MM.1S (cell line): ENCODE measurements around the gene C17orf107.

Source experiments
- DNase-seq: peaks from one replicate; pipeline ENCODE4 v3.0.0-alpha.2; 2015
- H2AFZ ChIP-seq: fragments of 300-600 bp; sonication (generic); 2 replicates; pipeline ENCODE4 v1.6.0; 2016; ENCODE audit warnings: antibody characterized with exemption, low read length
- H3F3A ChIP-seq: fragments of 300-600 bp; sonication (generic); 2 replicates; pipeline ENCODE4 v1.6.1; 2016; ENCODE audit warnings: mild to moderate bottlenecking, antibody characterized with exemption, low read length, moderate library complexity, mixed read lengths; ENCODE audit not compliant: insufficient read depth
- H3K27ac ChIP-seq: fragments of 300-600 bp; sonication (generic); 2 replicates; pipeline ENCODE4 v1.5.1; 2016; ENCODE audit warnings: mild to moderate bottlenecking, low read length
- H3K27me3 ChIP-seq: fragments of 300-600 bp; sonication (generic); replicated peaks from 2 replicates; pipeline ENCODE4 v1.6.0; 2016; ENCODE audit warnings: low read length; ENCODE audit not compliant: insufficient read depth
- H3K36me3 ChIP-seq: fragments of 300-600 bp; sonication (generic); replicated peaks from 2 replicates; pipeline ENCODE4 v1.6.1; 2016; ENCODE audit warnings: mild to moderate bottlenecking, low read length, mixed read lengths; ENCODE audit not compliant: insufficient read depth
- H3K4me1 ChIP-seq: fragments of 300-600 bp; sonication (generic); 2 replicates; pipeline ENCODE4 v1.6.1; 2016; ENCODE audit warnings: low read length, mixed read lengths
- H3K4me2 ChIP-seq: fragments of 300-600 bp; sonication (generic); 2 replicates; pipeline ENCODE4 v1.6.0; 2016; ENCODE audit warnings: low read depth, low read length
- H3K4me3 ChIP-seq: fragments of 300-600 bp; sonication (generic); 2 replicates; pipeline ENCODE4 v1.5.1; 2016; ENCODE audit warnings: low read length, mixed read lengths
- H3K79me2 ChIP-seq: fragments of 300-600 bp; sonication (generic); 2 replicates; pipeline ENCODE4 v1.6.1; 2016; ENCODE audit warnings: mixed run types, low read length, mixed read lengths
- H3K9ac ChIP-seq: fragments of 300-600 bp; sonication (generic); 2 replicates; pipeline ENCODE4 v1.6.1; 2016; ENCODE audit warnings: low read length, mixed read lengths
- H3K9me2 ChIP-seq: fragments of 300-600 bp; sonication (generic); replicated peaks from 2 replicates; pipeline ENCODE4 v1.6.1; 2016; ENCODE audit warnings: mild to moderate bottlenecking, low read length, mixed read lengths; ENCODE audit not compliant: insufficient read depth
- H3K9me3 ChIP-seq: fragments of 300-600 bp; sonication (generic); replicated peaks from 2 replicates; pipeline ENCODE4 v1.6.1; 2016; ENCODE audit warnings: mild to moderate bottlenecking, low read length, mixed read lengths; ENCODE audit not compliant: insufficient read depth
- H4K20me1 ChIP-seq: fragments of 300-600 bp; sonication (generic); 2 replicates; pipeline ENCODE4 v1.6.1; 2016; ENCODE audit warnings: mild to moderate bottlenecking, low read length, moderate library complexity, mixed read lengths; ENCODE audit not compliant: insufficient read depth
- CTCF ChIP-seq: fragments of 300-600 bp; sonication (generic); IDR thresholded peaks from 2 replicates; pipeline ENCODE4 v1.5.1; 2016; ENCODE audit warnings: antibody characterized with exemption, low read length, mixed read lengths
- EZH2 ChIP-seq: fragments of 300-600 bp; sonication (generic); optimal IDR thresholded peaks from 2 replicates; pipeline ENCODE3; 2017; ENCODE audit warnings: low read depth, mild to moderate bottlenecking, antibody characterized with exemption, low read length, mixed read lengths
- EZH2phosphoT487 ChIP-seq: fragments of 300-600 bp; sonication (generic); IDR thresholded peaks from 2 replicates; pipeline ENCODE4 v1.6.1; 2018; ENCODE audit warnings: antibody characterized with exemption, low read length

Gene C17orf107

GRCh38 chr17:4879601-4880000 lies 19.7 kb upstream of the C17orf107 start:
- Histone ChIP-seq H3K36me3 (no peaks in the 10 kb centered on the region), H3K9me3 (no peaks in the 10 kb centered on the region), H3F3A (no peaks in the 10 kb centered on the region), H3K4me2 (no peak overlapping the region), H3K27me3 (no peaks in the 10 kb centered on the region), H3K27ac (no peak overlapping the region), H3K4me1 (no peaks in the 10 kb centered on the region), H2AFZ (no peak overlapping the region), H3K9me2 (no peaks in the 10 kb centered on the region), H3K4me3 (no peak overlapping the region), H3K79me2 (no peaks in the 10 kb centered on the region), H4K20me1 (no peaks in the 10 kb centered on the region), H3K9ac (no peak overlapping the region)
- DNase-seq, result no peak
- TF ChIP-seq CTCF, result no peak
- no peak for TF ChIP-seq EZH2
- TF ChIP-seq EZH2phosphoT487, result no peak

GRCh38 chr17:4880857-4881256 lies 18.5 kb upstream of the C17orf107 start:
- Histone ChIP-seq H3K27me3 (no peaks in the 10 kb centered on the region), H4K20me1 (no peaks in the 10 kb centered on the region), H3K4me3 (no peak overlapping the region), H3K79me2 (no peaks in the 10 kb centered on the region), H3K4me2 (no peak overlapping the region), H2AFZ (no peak overlapping the region), H3K9me2 (no peaks in the 10 kb centered on the region), H3K9ac (no peak overlapping the region), H3F3A (no peaks in the 10 kb centered on the region), H3K9me3 (no peaks in the 10 kb centered on the region), H3K4me1 (no peaks in the 10 kb centered on the region), H3K27ac (no peak overlapping the region), H3K36me3 (no peaks in the 10 kb centered on the region)
- DNase-seq, result no peak
- TF ChIP-seq EZH2 (no peak), CTCF (no peak), EZH2phosphoT487 (no peak)

GRCh38 chr17:4881761-4882555 lies 17.4 kb upstream of the C17orf107 start:
- Histone ChIP-seq H4K20me1 (no peaks in the 10 kb centered on the region), H3K27me3 (no peaks in the 10 kb centered on the region)
- TF ChIP-seq CTCF (peak; percentile 86), EZH2phosphoT487 (no peak)

More at GRCh38 chr17:4881761-4882555, 17.4 kb upstream of the C17orf107 start:
- Histone ChIP-seq H3K4me2 (no peak overlapping the region), H3K9me2 (no peaks in the 10 kb centered on the region), H3K9ac (no peak overlapping the region), H2AFZ (no peak overlapping the region), H3K4me3 (no peak overlapping the region), H3K36me3 (no peaks in the 10 kb centered on the region), H3K27ac (no peak overlapping the region), H3F3A (no peaks in the 10 kb centered on the region), H3K9me3 (no peaks in the 10 kb centered on the region), H3K4me1 (no peaks in the 10 kb centered on the region), H3K79me2 (no peaks in the 10 kb centered on the region)
- DNase-seq, result peak; percentile 59
